Stimulated activated CD4-positive, alpha-beta T cell treated with anti-CD3 and anti-CD28 coated beads, TNF-alpha, amount 100 ng/mL, for 4 hours (primary cell): Measurements from ENCODE around the gene RPL18.

Experiments used
- DNase-seq, 3 experiments: peaks; one replicate each; pipeline ENCODE4 v3.0.0-alpha.2; 2020; ENCODE audit warnings: low read depth in 3 of 3

Gene RPL18

GRCh38 chr19:48614436-48615230, 4.3 kb downstream of the RPL18 start, which contains the start of gene FAM83E:
Gene FAM83E (minus strand): TSS chr19:48615076. CDS start chr19:48613372, 1,704 bp downstream.
- no peak for DNase-seq

GRCh38 chr19:48613852-48614435, 5.0 kb downstream of the RPL18 start:
- no peak for DNase-seq

- no peak for DNase-seq
Measured at GRCh38 chr19:48613024-48613851, 5.7 kb downstream of the RPL18 start.

- no peak for DNase-seq
Measured at GRCh38 chr19:48611872-48612271, 7.1 kb downstream of the RPL18 start.

GRCh38 chr19:48609571-48610108, 9.3 kb downstream of the RPL18 start:
- no peak for DNase-seq

- peak in 1 of 3 experiments; percentile 34 for DNase-seq
Measured at GRCh38 chr19:48608798-48609263, 10.1 kb downstream of the RPL18 start.

- no peak for DNase-seq
Measured at GRCh38 chr19:48607359-48607755, 11.6 kb downstream of the RPL18 start.

GRCh38 chr19:48606463-48607358, 12.3 kb downstream of the RPL18 start, which contains the start of gene SPACA4:
Gene SPACA4 (plus strand): TSS chr19:48606742. CDS start chr19:48606979, 237 bp downstream.
- DNase-seq, result no peak

- DNase-seq, result no peak
Measured at GRCh38 chr19:48603850-48604249, 15.1 kb downstream of the RPL18 start.

GRCh38 chr19:48603449-48603848, 15.5 kb downstream of the RPL18 start:
- no peak for DNase-seq

GRCh38 chr19:48603001-48603400, 16.0 kb downstream of the RPL18 start:
- no peak for DNase-seq

GRCh38 chr19:48600679-48601417, 18.1 kb downstream of the RPL18 start:
- DNase-seq, result no peak

- DNase-seq, result no peak
Measured at GRCh38 chr19:48598996-48599700, 19.8 kb downstream of the RPL18 start.

- peak in 1 of 3 experiments; percentile 21 for DNase-seq
Measured at GRCh38 chr19:48596679-48597465, 22.1 kb downstream of the RPL18 start.

- DNase-seq, result no peak
Measured at GRCh38 chr19:48596237-48596636, 22.7 kb downstream of the RPL18 start.

- DNase-seq, result no peak
Measured at GRCh38 chr19:48595833-48596232, 23.1 kb downstream of the RPL18 start.

- DNase-seq, result no peak
Measured at GRCh38 chr19:48595171-48595570, 23.8 kb downstream of the RPL18 start.

GRCh38 chr19:48591021-48591420, 28.0 kb downstream of the RPL18 start:
- DNase-seq, result no peak
